Testis (tissue), 2 donors: ENCODE results near the gene GDPGP1.

Experiments
- CTCF ChIP-seq, 3 experiments: fragments of 450-650 bp in 2 of 3; fragments of 200-600 bp in 1 of 3; sonication (generic) in 1 of 3; IDR thresholded peaks; one replicate each; pipeline ENCODE4 v1.5.1; 2016 to 2019; ENCODE audit warnings: antibody characterized with exemption in 3 of 3, mild to moderate bottlenecking in 2 of 3, moderate library complexity in 1 of 3
- POLR2A ChIP-seq: fragments of 450-650 bp; IDR thresholded peaks from one replicate; pipeline ENCODE4 v1.6.1; 2017; ENCODE audit warnings: antibody characterized with exemption, mild to moderate bottlenecking, moderate library complexity

GRCh38 chr15:90294601-90295269 is 60.7 kb downstream of the GDPGP1 start:
- TF ChIP-seq POLR2A (no peak), CTCF (IDR thresholded peaks at IDR 0.05) (no peak)
